ENCODE data around the gene SAMD4A. TPM values are rescaled to one million over a fixed set of nuclear protein-coding genes. Genes with fewer than 3 reads are reported as not detected.

Gene SAMD4A
- total RNA-seq, 1 experiment from 2014 or later = 8.7 TPM

- Histone ChIP-seq H3K27me3 (no peaks in the 10 kb centered on the region), H3K36me3 (no peaks in the 10 kb centered on the region), H3K4me3 (no peak overlapping the region), H3K9me3 (no peaks in the 10 kb centered on the region)
- no peak for DNase-seq
These were observed 187.9 kb downstream of the SAMD4A start for GRCh38 chr14:54754623-54755386.

- no peak for DNase-seq
- H3K4me3 ChIP-seq = no peak overlapping the region
- no peaks in the 10 kb centered on the region for H3K27me3 ChIP-seq
- H3K36me3 ChIP-seq = no peaks in the 10 kb centered on the region
- H3K9me3 ChIP-seq = no peaks in the 10 kb centered on the region
These were observed 189.9 kb downstream of the SAMD4A start for GRCh38 chr14:54756656-54757392.

- DNase-seq = no peak
- Histone ChIP-seq H3K36me3 (no peaks in the 10 kb centered on the region), H3K27me3 (no peaks in the 10 kb centered on the region), H3K9me3 (no peaks in the 10 kb centered on the region), H3K4me3 (no peak overlapping the region)
These were observed 191.1 kb downstream of the SAMD4A start for GRCh38 chr14:54758041-54758440.

- peaks cover 4% of the 10 kb centered on the region; the same call in 1 of the 2 replicates for H3K36me3 ChIP-seq
- H3K9me3 ChIP-seq = no peaks in the 10 kb centered on the region
- no peak overlapping the region for H3K4me3 ChIP-seq
- no peaks in the 10 kb centered on the region for H3K27me3 ChIP-seq
- no peak for DNase-seq
These were observed 193.2 kb downstream of the SAMD4A start for GRCh38 chr14:54759982-54760585.

DNA sequence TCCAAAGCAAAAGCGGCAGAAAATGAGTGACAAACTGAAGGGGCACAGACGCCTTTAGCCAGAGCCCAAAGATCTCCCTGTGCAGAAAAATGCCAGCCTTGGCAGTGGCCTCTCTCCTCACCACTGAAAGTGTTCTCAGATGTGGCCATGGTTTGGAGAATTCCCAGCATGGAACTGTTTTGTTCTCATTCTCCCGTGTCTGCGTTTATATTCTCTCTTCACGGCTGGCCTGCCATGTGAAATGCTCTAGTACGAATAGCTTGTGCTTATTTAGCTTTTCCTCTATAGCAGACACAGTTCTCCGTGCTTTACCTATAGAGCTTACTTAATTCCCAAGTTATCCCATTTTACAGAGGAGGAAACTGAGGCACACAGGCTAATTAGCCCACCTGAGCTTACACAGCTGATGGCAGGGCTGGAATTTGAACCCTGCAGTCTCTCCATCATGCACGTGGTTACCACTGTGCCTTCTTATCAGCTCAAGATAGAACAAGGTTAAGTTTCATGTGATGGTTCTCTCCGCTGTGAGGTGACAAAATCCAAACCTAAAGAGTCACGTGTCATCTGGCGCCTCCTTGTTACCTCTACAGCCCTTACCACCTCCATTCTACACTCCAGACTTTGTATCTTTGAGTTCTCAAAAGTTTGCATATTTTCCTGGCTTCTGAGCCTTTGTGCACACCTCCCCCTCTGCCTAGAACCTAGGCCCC lies 194.1 kb downstream of the SAMD4A start:
- Histone ChIP-seq H3K4me3 (no peak overlapping the region), H3K27me3 (no peaks in the 10 kb centered on the region), H3K9me3 (no peaks in the 10 kb centered on the region), H3K36me3 (peaks cover 4% of the 10 kb centered on the region; the same call in 1 of the 2 replicates)
- DNase-seq = no peak

DNA sequence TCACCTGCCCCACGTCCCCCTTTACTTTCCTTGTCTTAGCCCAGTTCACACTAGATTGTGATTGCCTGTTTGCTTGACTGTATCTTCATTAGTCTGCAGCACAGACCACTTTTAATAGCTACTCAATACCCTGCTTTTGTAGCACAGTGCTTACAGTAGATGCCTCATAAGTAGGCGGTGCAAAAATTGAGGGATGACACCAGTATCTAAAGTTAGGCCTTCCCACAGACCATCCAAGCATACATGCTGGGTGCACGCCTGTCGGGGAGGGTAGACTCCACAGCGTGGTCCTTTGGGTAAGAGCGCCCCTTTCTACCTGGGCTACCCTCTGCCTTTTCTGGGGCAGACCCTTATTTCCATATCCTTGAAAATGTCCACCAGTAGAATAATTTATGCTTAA lies 194.9 kb downstream of the SAMD4A start:
- DNase-seq = no peak
- Histone ChIP-seq H3K4me3 (no peak overlapping the region), H3K9me3 (no peaks in the 10 kb centered on the region), H3K36me3 (peaks cover 4% of the 10 kb centered on the region; the same call in 1 of the 2 replicates), H3K27me3 (no peaks in the 10 kb centered on the region)

DNA sequence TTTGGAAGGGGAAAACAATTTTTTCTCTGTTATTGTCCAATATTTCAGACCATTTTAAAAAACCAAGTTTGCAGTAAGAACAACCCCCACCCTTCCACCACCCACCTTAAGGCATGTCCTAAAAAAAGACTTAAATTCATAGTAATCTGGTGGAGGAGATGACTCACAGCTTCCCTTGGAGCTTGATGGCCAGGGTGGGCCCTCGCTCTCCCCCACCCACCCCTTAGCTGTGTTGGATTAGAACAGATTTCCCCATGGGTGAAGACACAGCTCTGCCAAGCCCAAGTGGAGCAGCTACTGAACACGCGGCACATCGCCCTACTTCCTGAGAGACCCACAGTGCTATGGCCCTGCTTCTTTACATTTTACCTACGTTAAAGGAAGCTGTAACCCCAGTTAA lies 195.4 kb downstream of the SAMD4A start:
- Histone ChIP-seq H3K27me3 (no peaks in the 10 kb centered on the region), H3K4me3 (no peak overlapping the region), H3K9me3 (no peaks in the 10 kb centered on the region), H3K36me3 (peaks cover 4% of the 10 kb centered on the region; the same call in 1 of the 2 replicates)
- no peak for DNase-seq

DNA sequence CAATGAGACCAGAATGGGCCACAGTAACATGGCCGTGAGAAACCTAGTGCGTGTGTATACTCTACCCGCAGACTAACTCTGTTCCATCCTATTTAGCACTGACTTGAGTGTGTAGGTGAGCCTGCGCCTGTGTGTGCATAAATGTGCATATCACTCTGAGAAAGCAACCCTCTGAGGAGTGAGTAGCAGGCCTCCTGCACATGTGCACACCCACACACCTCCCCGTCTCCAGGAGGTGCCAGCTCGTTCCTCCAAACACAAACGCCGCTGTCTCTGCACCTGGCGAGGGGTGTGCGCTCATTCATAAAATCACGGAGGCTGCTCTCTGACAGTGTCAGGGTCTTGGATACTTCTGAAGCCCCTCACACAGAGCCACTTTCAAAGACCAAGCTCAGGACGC lies 196.8 kb downstream of the SAMD4A start:
- Histone ChIP-seq H3K4me3 (no peak overlapping the region), H3K27me3 (no peaks in the 10 kb centered on the region), H3K36me3 (peaks cover 4% of the 10 kb centered on the region; the same call in 1 of the 2 replicates), H3K9me3 (no peaks in the 10 kb centered on the region)
- DNase-seq = no peak

GRCh38 chr14:54766276-54767138 lies 199.6 kb downstream of the SAMD4A start:
- DNase-seq = no peak
- Histone ChIP-seq H3K9me3 (no peaks in the 10 kb centered on the region), H3K4me3 (no peak overlapping the region), H3K27me3 (no peaks in the 10 kb centered on the region), H3K36me3 (peaks cover 6% of the 10 kb centered on the region)

- Histone ChIP-seq H3K36me3 (peaks cover 9% of the 10 kb centered on the region), H3K4me3 (no peak overlapping the region), H3K9me3 (no peaks in the 10 kb centered on the region), H3K27me3 (no peaks in the 10 kb centered on the region)
- no peak for DNase-seq
These were observed 200.2 kb downstream of the SAMD4A start for GRCh38 chr14:54767139-54767431.

DNA sequence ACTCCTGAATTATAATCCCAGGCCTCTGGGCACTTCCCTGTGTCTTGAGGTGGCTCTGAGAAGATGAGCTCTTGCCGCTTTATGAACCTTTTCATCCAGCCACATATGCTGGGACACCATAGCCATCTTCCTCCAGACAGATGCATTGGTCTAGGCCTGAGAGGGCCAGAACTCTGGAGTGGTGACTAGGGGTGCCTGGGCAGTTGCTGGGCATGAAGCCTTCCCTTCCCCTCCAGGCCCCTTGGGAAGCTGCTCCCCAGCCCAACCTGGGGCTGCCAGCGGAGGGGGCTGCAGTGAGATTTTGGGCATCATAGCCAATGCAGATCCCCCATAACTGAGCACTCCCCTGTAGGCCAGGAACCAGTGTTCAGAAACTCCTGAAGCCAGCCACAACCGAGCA lies 200.5 kb downstream of the SAMD4A start:
- Histone ChIP-seq H3K36me3 (peaks cover 9% of the 10 kb centered on the region), H3K9me3 (no peaks in the 10 kb centered on the region), H3K27me3 (no peaks in the 10 kb centered on the region)

GRCh38 chr14:54768501-54769129 lies 201.7 kb downstream of the SAMD4A start:
- no peak overlapping the region for H3K4me3 ChIP-seq
- H3K27me3 ChIP-seq = no peaks in the 10 kb centered on the region
- H3K9me3 ChIP-seq = no peaks in the 10 kb centered on the region
- H3K36me3 ChIP-seq = peaks cover 9% of the 10 kb centered on the region
- no peak for DNase-seq

More for the DNA sequence above, 200.5 kb downstream of the SAMD4A start:
- H3K4me3 ChIP-seq = no peak overlapping the region
- DNase-seq = no peak

GRCh38 chr14:54769951-54770863 lies 203.3 kb downstream of the SAMD4A start:
- no peak overlapping the region for H3K4me3 ChIP-seq

DNA sequence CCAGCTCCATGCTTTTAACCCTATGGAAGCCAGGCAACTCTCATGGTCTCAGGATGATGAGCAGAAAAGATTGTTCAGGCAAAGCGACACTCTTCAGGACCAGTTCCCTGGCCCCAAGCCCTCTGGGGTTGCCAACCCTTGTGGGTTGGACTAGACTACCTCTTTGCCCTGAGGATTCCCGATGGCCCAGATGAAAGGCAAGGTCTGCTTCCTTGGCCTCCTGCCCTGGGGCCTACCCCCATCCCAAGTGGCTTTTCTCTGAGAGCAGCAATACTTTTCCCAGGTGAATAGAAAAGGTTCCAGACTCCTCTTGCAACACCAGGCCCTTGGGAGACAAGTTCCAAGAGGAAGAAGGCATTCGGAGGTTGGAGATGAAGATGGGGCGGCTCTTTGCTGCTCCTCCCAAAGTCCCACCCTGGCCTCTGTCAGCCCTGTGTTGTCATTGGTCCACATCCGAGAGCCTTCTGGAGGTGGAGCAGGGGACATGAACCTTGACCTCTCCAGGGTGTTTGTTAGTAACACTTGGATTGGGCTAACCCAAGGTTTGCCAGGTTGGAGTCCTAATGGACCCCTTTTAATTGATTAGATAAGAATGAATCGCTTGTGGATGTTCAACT lies 204.6 kb downstream of the SAMD4A start:
- no peaks in the 10 kb centered on the region for H3K27me3 ChIP-seq
- no peaks in the 10 kb centered on the region for H3K9me3 ChIP-seq
- DNase-seq = no peak
- peaks cover 16% of the 10 kb centered on the region for H3K36me3 ChIP-seq
- no peak overlapping the region for H3K4me3 ChIP-seq

More at GRCh38 chr14:54769951-54770863, 203.3 kb downstream of the SAMD4A start:
- Histone ChIP-seq H3K36me3 (peaks cover 15% of the 10 kb centered on the region), H3K27me3 (no peaks in the 10 kb centered on the region), H3K9me3 (no peaks in the 10 kb centered on the region)
- DNase-seq = no peak

All from MG63 (cell line).